Choroid plexus epithelial cell (primary cell): ENCODE data around the gene MICOS13.

Source experiments
- DNase-seq: peaks from one replicate; pipeline ENCODE4 v3.0.0-alpha.2; 2010; ENCODE audit warnings: low read depth
- H3K4me3 ChIP-seq: 2 replicates; pipeline ENCODE4 v1.5.1; 2011; ENCODE audit warnings: low read depth, mild to moderate bottlenecking, control low read depth, low read length, moderate library complexity
- TF ChIP-seq, protein P1 (sequence below): conservative IDR thresholded peaks from 2 replicates; pipeline ENCODE4 v1.5.1; 2011; ENCODE audit warnings: low read depth, mild to moderate bottlenecking, control low read depth, inconsistent platforms, low read length, moderate library complexity

The MICOS13 gene

GRCh38 chr19:5648464-5648863 is 31.9 kb downstream of the MICOS13 start:
- TF ChIP-seq, protein P1, sequence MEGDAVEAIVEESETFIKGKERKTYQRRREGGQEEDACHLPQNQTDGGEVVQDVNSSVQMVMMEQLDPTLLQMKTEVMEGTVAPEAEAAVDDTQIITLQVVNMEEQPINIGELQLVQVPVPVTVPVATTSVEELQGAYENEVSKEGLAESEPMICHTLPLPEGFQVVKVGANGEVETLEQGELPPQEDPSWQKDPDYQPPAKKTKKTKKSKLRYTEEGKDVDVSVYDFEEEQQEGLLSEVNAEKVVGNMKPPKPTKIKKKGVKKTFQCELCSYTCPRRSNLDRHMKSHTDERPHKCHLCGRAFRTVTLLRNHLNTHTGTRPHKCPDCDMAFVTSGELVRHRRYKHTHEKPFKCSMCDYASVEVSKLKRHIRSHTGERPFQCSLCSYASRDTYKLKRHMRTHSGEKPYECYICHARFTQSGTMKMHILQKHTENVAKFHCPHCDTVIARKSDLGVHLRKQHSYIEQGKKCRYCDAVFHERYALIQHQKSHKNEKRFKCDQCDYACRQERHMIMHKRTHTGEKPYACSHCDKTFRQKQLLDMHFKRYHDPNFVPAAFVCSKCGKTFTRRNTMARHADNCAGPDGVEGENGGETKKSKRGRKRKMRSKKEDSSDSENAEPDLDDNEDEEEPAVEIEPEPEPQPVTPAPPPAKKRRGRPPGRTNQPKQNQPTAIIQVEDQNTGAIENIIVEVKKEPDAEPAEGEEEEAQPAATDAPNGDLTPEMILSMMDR: no peak
- DNase-seq: no peak
- H3K4me3 ChIP-seq: no peak overlapping the region

- DNase-seq: no peak
- TF ChIP-seq, protein P1: no peak
- H3K4me3 ChIP-seq: no peak overlapping the region
These were observed 33.6 kb downstream of the MICOS13 start for GRCh38 chr19:5646703-5647102.

- no peak for DNase-seq
- TF ChIP-seq, protein P1: no peak
- no peak overlapping the region for H3K4me3 ChIP-seq
These were observed 34.9 kb downstream of the MICOS13 start for GRCh38 chr19:5645409-5645808.

GRCh38 chr19:5644037-5644436 is 36.3 kb downstream of the MICOS13 start:
- TF ChIP-seq, protein P1: no peak
- H3K4me3 ChIP-seq: no peak overlapping the region
- peak; percentile 47 for DNase-seq

DNA sequence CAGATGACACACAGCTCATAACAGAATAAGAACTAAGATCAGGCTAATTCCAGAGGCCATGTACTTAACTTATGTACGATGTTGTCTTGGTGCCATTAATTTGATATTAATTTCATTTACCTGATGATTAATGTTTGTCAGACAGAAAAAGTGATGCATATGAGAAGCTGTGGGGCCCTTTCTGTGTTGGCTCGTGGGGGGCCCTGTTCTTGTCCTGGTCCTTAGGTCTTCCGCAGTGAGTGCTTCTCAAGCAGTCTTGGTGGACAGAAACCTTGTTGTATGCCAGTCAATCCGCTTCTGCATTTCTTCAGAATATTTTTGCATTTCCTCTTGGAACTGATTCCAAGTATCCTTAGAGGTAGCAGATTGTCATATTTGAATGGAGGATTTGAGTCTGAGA is 37.3 kb downstream of the MICOS13 start:
- TF ChIP-seq, protein P1: no peak
- no peak for DNase-seq
- no peak overlapping the region for H3K4me3 ChIP-seq

DNA sequence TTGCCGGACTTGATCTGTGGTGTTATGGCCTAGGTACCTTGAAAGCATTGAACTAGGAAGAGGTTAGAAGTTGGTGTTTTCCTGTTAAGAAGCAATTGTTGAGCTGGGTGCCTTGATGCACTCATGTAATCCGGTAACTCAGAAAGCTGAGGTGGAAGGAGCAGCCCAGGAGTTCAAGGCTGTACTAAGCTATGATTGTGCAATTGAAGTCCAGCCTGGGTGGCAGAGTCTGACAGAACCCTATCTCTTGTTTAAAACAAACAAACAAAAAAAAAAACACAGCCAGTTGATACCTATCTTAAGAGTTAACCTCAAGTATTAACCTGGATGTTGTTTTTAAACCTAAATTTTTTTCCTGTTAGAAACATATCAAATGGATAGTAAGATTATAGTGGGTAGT is 38.1 kb downstream of the MICOS13 start:
- peak; percentile 46 for DNase-seq
- no peak overlapping the region for H3K4me3 ChIP-seq
- TF ChIP-seq, protein P1: no peak

DNA sequence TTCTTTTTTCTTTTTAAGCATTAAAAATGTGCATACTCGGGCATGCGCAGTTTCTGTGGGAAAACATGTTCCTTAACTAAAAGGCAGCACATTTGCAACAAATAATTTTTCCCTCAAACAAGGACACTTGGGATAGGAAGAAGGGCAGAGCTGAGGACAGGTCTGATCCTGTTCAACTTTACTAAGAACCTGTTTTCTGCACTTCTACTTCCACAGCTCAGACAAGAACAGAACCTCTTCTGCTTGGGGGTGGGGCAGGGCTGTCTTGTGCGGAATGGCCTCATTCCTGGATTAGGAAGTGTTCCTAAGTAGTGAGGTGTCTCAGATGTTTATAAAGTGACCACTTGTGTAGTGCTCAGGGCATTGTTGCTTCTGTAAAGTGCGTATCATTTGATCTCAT is 39.1 kb downstream of the MICOS13 start:
- no peak overlapping the region for H3K4me3 ChIP-seq
- no peak for DNase-seq
- TF ChIP-seq, protein P1: no peak
